HG03095 (cell line): ENCODE data around the gene EHD2.
"Not testable (repeated sequence)": the region's sequence is repeated elsewhere in the genome, so short reads cannot be mapped to it uniquely, and the experiment has no call there.

ENCODE experiments used
- ATAC-seq: cut with Tn5 transposase; IDR thresholded peaks from one replicate; pipeline ENCODE4 v1.9.1; 2021; ENCODE audit warnings: moderate library complexity; ENCODE audit not compliant: unreplicated experiment

EHD2 gene

GRCh38 chr19:47713046-47714021, at the start of gene EHD2:
Gene EHD2, plus strand, starts transcription at chr19:47713422. Its CDS starts 3,191 bp downstream, at chr19:47716613.
- ATAC-seq, result no peak

GRCh38 chr19:47663435-47663910, 49.7 kb upstream of the EHD2 start:
- ATAC-seq, result no peak

- no peak for ATAC-seq
These were observed 49.1 kb upstream of the EHD2 start for GRCh38 chr19:47663911-47664771.

GRCh38 chr19:47668556-47668955, 44.7 kb upstream of the EHD2 start:
- not testable (repeated sequence) for ATAC-seq

GRCh38 chr19:47670736-47671135, 42.5 kb upstream of the EHD2 start:
- ATAC-seq, result no peak

- no peak for ATAC-seq
These were observed 41.7 kb upstream of the EHD2 start for GRCh38 chr19:47671499-47671898.

- ATAC-seq, result no peak
These were observed 39.8 kb upstream of the EHD2 start for GRCh38 chr19:47673426-47673825.

GRCh38 chr19:47674548-47674947, 38.7 kb upstream of the EHD2 start:
- ATAC-seq, result no peak

- no peak for ATAC-seq
These were observed 38.0 kb upstream of the EHD2 start for GRCh38 chr19:47675271-47675670.

- ATAC-seq, result no peak
These were observed 37.4 kb upstream of the EHD2 start for GRCh38 chr19:47675859-47676258.

- no peak for ATAC-seq
These were observed 36.4 kb upstream of the EHD2 start for GRCh38 chr19:47676811-47677210.

- ATAC-seq, result no peak
These were observed 33.8 kb upstream of the EHD2 start for GRCh38 chr19:47679251-47679900.

GRCh38 chr19:47679922-47680857, 33.0 kb upstream of the EHD2 start:
- ATAC-seq, result no peak

GRCh38 chr19:47680858-47681332, 32.3 kb upstream of the EHD2 start:
- ATAC-seq, result no peak

GRCh38 chr19:47681388-47681787, 31.8 kb upstream of the EHD2 start:
- ATAC-seq, result no peak

- no peak for ATAC-seq
These were observed 31.3 kb upstream of the EHD2 start for GRCh38 chr19:47681936-47682335.

- ATAC-seq, result no peak
These were observed 30.3 kb upstream of the EHD2 start for GRCh38 chr19:47682939-47683338.

- ATAC-seq, result no peak
These were observed 26.4 kb upstream of the EHD2 start for GRCh38 chr19:47686679-47687450.

- ATAC-seq, result no peak
These were observed 25.3 kb upstream of the EHD2 start for GRCh38 chr19:47687906-47688305.
